HG03439 (cell line): Measurements from ENCODE around the gene VIPR2.

Experiments
- ATAC-seq: cut with Tn5 transposase; IDR thresholded peaks from one replicate; pipeline ENCODE4 v1.9.1; 2021; ENCODE audit warnings: mild to moderate bottlenecking, moderate library complexity; ENCODE audit not compliant: unreplicated experiment

Gene VIPR2

DNA sequence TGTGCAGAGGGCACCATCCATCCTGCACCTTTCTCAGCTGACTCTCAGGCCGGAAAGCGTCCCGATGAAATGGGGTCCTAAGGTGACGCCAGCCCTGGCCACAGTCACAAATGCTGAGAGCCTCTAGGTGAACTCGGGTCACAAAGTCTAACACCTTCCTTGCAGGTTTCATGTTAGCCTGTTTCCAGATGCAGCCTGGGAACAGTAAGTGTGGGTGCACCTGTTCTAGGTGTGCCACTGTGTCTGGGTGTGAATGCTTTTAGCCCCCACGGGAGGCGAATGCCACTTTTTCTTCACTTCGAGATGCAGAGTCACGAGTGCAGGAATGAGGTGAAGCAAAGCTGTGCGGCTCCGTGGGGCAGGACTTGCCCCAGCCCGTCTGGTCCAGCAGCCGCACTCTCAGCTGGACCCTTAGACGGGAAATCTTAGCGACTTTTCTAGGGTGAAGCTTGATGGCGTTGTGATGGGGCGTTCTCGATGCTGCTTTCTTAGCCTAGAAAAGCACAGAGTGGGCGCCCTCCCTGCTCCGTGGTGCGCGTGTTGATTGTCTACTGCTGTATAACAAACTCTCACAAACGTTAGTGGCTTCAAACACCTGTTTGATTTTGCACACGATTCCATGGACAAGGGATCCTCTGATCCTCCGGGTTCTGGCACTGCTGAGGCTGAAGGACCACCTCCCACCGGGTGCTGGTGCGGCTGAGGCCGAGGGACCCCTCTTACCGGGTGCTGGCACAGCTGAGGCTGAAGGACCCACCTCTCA is 13.6 kb upstream of the VIPR2 start:
- ATAC-seq: no peak

DNA sequence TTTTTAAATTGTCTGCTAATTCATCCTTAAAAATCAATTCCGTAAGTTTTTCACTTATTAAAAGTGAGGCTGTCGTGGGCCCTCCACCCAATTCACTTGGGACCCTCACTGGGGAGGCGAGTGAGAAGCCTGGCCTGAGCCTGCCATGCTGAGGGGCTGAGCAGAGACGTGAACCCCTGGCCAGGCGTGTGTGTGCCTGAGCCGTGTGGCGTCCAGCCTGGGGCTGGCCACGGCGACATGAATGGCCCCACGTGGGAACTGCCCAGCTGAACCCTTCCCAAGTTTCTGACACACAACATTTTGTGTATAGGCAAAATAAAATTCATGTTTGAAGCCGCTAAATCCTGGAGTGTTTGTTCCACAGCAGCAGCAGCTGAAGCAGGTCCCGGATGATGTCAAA is 13.0 kb upstream of the VIPR2 start:
- ATAC-seq: no peak

DNA sequence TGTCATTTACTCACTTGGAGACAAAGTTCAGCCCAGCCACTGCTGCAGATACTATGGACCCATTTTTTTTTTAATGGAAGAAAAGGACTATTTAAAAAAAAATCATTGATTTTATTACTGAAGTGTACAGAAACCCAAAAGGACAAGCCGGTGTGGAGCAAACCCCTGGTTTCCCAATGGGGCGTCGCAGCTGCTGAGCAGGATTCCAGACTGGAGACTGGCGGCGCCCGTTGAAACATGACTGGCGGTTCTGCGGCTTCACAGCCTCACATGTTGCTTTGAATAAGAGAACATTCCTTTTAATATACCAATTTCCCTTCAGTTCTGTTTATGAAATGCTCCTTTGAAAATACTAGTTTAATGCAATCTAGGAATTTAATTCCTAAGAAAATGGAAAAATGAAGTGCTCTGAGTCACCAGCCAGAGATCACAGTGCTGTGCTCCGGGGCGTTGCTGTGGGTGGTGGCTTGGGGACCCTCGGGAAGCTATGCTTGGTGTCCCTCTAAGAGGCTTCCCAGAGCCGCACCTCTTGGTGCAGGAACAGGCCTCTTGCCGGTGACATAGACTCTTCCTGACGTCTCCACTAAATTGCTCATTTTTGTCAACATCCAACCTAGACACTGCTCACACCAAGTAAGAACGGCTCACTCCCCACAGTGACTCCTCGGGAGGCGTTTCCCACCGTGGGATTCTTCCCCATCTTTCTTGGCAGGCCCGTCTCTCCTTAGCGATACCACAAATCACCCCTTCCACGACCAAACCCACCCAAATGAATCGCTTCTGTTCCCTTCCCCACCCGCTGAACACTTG is 12.0 kb upstream of the VIPR2 start:
- no peak for ATAC-seq

DNA sequence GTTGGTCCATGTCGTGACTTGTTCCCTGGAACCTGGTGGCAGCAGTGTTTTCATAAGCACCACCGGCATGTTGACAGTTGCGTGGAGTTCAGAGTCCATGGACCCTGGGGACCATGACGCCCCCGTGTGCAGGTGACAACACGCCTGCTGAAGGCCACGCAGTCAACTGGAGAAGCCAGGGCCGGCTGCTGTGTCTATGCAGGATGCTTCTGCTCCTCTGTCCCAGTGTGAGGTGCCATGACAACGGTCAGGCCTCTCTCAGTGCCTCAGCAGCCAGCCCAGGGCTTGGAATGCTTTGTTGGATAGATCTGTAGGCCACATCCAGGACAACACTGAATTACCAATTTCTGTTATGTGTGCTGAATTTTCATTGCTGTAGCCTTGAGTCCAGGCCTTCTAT is 10.7 kb upstream of the VIPR2 start:
- ATAC-seq: no peak

DNA sequence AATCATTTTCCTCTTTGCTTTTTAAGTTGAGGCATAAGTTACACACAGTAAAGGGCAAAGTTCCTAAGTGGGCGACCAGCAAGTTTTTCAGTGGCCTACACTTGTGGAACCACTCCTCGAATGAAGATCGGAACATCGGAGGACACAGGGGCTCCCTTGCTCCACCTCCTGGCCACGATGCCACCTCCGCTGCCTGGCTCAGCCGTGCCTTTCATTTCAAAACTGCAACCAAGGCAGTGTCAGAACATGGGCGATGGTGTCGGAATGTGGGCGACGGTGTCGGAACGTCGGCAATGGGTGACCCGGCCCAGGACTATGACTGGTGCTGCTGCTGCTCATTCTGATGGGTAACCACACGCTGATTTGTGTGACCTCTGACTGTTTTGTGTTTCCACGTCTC is 9.6 kb upstream of the VIPR2 start:
- no peak for ATAC-seq

DNA sequence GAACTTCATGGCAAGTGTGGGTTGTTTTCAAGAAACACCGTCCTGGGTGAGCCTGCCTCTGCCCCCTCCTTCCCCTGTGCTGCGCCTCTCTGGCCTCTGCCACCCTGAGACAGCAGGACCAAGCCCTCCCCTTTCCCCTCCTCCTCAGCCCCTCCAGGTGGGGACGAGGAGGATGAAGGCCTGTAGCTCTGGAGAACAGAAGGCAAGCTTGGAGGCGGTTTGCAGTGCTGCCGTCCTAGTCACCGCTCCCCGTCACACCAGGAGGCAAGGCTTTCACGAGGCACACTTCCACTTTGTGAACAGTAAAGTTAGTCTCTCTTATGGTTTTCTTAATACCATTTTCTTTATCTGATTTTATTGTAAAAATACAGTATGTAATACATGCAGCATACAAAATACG is 8.8 kb upstream of the VIPR2 start:
- no peak for ATAC-seq

DNA sequence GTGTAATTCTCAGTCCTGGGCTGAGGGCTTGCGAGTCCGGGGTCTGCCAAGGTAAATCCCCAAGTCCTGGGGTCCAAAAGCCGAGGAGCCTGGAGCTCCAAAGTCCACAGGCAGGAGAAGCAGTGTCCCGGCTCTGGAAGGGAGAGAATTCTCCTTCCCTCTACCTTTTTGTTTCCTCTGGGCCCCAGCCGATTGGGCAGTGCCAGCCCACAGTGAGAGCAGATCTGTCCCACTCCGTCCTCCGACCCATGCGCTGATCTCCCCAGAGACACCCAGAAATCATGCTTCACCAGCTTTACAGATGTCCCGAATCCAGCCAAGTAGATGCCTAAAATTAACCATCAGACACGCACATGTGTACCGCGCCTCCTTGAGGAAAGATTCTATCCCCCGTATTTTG is 8.1 kb upstream of the VIPR2 start:
- no peak for ATAC-seq

DNA sequence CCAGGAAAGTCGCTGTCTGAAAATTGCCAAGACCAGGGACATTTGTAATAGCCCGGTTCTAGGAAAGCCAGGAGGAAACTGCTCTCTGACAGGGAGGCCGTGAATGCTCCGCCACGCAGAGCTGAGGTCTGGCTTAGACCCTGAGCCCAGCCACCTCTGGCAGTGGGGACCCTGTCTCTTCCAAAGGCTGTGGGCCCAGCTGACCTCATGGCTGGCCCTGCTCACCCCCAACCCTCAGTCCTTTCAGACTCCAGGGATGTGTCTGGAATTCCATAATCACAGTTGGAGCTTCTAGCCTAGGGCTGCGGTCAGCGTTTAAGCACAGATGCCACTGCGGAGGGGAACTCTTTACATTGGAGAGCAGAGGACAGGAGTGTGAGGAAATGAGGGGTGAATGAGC is 6.6 kb upstream of the VIPR2 start:
- ATAC-seq: no peak

DNA sequence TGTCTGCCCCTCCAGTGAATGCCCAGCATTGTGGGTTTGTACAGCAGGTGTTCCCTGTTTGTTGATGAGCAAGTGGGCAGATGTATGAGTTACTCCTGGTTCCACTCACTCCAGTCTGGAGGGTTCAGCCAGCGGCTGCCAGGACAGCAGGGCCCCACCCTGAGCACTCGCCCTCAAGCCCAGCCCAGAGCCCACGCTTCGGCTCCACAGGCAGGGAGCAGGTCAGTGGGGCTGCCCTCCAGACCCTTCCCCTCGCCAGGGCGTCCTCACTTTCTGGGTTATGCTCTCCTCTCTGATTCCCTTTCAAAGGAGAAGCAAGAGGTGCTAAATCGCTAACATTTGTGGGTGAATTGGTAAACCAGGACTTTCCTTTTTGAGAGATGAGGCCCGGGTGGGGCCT is 4.8 kb upstream of the VIPR2 start:
- no peak for ATAC-seq

DNA sequence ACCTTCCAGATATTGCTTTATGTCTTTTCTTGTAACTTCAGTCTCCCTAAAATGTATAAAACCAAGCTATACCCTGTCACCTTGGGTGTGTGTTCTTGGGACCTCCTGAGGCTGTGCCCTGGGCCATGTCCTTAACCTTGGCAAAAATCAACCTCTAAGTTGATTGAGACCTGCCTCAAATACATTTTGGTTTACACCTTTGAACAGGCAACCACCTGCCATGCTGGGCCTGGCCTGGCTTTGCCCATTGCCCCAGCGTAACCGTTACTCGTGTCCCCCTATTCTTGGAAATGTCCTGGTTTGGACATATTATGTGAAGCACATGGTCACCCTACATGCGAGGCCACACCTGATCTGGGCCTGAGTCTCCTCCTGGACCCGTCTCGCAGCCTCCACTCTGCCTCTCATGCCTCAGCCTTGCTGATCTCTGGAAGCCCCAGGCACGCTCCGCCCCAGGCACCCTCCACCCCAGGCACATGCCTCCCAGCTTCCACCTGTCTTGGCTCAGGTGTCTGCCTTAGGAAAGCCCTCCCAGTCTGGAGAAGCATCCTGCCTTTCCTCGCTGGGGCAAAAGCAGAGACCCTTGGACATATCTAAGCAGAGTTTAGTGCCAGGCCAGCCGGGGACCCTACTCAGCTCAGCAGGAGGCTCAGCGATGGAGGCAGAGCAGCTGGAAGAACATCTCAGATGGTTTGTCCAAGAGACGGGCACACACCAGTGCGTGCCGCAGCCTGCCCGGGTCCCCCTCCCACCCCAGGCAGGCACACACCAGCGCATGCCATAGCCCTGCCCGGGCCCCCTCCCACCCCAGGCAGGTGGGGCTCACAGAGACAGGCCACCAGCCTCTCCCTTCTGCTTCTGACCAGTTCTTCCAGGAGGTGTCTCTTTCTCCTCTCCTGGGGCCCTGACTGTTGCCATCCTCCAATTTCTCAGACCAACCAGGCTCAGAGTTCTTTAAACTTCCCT is 4.0 kb upstream of the VIPR2 start:
- ATAC-seq: no peak

DNA sequence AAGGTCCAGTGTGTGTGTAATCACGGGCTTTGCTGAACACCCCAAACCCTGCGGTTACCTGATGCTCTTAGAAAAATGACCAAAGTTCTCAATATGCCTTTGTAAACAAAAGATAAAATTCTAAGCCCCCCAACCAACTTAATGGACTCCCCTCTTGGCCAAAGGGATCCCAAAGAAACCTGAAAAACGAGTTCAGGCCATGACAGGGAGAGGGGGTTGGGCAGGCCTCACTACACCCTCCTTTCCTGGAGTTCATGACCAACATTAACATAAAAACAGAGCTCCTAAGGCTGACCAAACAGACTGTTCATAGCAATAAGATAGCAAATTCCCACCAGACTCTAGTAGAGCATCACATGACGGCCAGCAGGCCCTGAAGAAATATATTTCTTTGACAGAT is 3.0 kb upstream of the VIPR2 start:
- no peak for ATAC-seq

DNA sequence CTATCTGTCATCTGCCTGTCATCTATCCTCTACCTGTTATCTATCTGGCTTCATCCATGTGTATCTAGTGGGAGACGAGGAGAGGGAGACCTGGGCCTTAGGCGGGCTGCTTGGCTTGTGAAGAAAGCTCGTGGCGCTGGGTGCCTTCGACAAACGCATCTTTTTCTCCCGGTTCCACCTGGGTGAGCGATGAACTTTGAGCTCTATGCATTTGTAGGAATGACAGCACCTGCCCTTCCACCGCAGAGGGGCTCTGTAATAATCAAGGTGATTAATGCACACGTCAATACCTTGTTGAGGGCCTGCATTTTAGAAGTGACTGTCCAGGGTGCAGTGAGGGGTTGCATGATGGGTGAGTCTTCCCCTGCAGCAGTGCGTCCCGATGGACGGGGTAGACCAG is 2.6 kb upstream of the VIPR2 start:
- ATAC-seq: no peak

DNA sequence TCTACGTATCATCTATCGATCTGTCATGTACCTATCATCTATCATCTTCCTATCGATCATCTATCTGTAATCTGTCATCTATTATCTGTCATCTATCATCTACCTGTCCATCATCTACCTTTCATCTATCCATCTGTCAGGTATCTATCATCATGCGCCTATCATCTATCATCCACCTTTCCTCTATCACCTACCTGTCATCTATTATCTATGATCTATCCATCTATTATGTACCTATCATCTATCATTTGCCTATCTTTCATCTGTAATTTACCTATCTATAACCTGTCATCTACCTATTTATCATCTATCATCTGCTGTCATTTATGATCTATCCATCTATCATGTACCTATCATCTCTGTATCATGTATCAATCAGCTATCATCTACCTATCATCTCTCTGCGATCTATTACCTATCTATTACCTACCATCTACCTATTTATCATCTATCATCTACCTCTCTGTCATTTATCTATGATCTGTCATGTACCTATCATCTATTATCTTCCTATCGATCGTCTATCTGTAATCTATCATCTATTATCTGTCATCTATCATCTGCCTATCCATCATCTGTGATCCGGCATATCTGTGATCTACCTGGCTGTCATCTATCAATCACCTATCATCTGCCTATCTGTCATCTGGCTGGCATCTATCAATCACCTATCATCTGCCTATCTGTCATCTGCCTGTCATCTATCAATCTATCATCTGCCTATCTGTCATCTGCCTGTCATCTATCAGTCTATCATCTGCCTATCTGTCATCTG is 1.6 kb upstream of the VIPR2 start:
- ATAC-seq: no peak

DNA sequence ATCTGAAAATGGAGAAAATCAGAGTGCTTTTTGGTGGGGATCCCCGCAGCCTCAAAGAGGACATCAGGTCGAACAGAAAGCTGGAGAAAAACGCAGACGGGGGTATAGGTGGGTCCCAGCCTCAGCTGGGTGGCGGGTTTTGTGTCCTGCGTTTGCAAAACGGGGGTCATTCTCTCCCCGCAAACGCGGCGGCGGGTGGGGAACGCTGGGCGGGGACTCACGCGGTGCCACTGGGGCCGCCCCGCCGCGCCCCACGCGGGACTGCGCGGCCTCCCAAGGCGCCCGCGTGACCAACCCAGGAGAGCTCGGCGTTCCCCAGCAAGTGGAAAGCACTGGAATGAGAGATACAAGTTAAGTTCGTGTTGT is 806 bp upstream of the VIPR2 start:
- no peak for ATAC-seq

DNA sequence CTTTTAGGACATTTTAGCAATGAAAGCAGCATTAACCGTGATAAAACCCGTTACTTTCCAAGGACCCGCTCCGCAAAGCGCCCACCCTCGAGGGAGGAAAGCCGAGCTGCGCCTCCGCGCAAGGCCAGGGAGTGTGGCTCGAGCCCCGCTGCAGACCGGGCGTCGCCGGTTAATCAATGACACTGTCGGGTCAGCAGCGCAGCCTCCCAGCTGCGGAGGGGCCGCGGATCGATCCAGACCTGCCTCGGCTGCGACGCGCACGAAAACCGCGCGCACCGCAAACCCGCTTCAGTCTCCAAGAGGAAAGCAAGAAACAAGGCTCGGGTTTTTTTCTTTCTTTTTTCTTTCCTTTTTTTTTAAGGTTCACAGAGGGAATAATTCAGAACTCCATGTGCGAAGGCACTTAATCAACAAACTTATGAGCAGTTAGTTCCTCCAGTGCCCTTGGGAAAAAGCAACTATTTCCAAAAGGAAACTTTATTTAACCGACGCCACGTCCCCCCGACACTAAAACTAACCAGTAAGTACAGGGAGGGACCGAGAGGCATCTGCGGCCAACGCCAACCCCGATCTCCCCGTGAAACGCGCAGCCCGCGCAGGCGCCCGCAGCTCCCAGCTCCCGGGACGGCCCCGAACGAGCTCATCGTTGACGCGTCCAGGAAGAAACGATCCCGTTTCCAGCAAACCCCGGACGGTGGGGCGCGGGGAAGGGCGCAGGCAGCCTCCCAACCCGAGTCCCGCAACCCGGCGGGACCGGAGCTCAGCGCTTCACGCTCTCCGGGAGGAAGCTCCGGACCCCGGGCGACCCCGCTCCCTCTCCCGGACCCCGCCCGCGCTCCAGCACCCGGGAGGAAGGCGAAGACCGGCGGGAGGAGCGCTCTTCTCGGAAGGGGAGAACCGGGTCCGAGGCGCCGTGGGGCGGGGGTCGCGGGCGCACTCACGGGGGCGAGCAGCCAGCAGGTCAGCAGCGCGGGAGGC is 598 bp downstream of the VIPR2 start:
- no peak for ATAC-seq

DNA sequence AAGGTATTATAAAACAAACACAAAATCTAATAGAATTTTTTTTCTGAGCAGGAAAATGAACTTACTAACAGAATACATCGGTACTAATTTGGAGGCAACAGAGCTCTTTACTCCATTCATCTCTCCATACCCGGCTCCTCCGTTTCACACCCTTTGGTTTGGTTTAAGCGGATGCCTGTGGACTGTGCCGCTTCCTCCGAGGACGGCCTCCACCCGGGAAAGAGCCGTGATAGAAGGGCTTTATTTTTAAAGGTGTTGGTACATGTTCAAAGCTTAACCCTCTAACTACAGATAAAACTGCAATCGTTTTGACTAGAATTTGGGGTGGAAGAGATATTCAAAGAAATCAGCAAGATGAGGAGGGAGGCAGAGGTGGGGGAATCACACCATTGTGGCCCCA is 1.9 kb downstream of the VIPR2 start:
- ATAC-seq: no peak

DNA sequence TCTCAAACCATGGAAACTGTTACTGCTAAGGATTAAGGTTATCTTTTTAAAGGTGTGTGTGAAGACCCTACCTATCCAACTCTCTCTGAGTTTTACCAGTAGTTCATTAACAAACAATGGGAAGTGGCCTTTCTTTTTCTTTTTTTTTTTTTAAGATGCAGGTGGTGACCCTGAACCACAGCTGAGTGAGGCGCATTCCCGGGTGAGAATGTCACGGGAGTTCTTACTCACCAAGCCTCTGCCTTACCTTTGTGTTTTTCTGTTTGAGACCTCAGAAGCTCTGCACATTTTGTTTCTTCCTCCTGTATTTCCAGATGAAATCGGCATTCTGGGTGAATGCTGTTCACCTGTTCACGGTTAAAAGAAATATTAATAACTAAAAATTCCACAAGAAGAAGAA is 2.5 kb downstream of the VIPR2 start:
- ATAC-seq: no peak

DNA sequence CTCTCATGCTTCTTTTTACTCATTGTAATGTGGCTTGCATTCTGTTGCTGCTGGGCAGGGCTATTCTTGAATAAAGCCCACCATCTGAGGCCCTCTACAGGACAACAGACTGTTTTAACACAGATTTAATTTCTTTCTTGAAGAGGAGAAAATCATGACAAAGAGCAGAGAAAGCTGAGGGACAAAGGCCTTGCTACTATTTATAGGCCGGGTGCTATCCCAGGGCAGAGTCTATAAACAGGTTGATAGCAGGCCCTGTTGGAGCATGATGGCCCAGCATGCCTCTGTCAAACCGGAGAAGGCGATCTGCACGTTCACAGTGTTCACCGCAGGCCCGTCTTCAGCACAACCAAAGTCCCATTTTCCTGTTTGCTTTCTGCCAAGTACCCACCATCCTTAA is 3.0 kb downstream of the VIPR2 start:
- ATAC-seq: no peak

DNA sequence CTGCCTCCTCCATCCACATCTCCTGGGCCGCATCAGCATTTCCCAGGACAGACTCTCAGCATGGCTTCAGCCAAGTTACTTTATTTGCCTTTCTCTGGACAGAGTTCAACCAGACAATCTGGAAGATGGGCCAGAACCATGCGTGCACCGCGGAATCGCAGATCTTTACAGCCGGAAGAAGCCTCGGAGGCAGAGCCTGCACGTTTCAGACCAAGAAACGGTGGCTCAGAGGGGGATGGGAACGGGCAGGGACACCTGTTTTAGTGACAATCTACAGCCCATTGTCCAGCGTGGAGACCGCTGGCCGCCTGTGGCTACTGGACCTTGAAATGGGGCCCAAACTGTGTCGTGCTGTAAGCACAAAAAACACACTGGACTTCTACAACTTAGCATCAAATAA is 3.5 kb downstream of the VIPR2 start:
- ATAC-seq: no peak
